Posterior vena cava (tissue), 2 donors: Measurements from ENCODE around the gene SPATA46. TPM values are rescaled to one million over a fixed set of nuclear protein-coding genes. Genes with fewer than 3 reads are reported as not detected.

Source experiments
- DNase-seq: peaks from one replicate; pipeline ENCODE4 v3.0.0-alpha.2; 2020; ENCODE audit warnings: low spot score
- intact Hi-C, 2 donors: fragments of 100-400 bp; cut with DNase I; formaldehyde crosslinking; loops; one replicate each; pipeline versions ENCODE4 v1.14.1 to v1.14.2; 2022 to 2023
- total RNA-seq, 2 donors: library from RNA; stranded (reverse); fragmentation: NEBNext Ultra II Directional; extraction: Animal tissue kit (Norgen Biotek cat#: 25700); gene quantifications; one replicate each; pipeline ENCODE4 v1.2.1, GENCODE V29; 2021
- donor health status: DM: yes; HTN: yes; CAD: no.
- donor health status: DM: yes; HTN: yes; CAD: no.

Gene SPATA46
- total RNA-seq, 2 donors from 2014 or later = not detected

GRCh38 chr1:162381941-162382750, 5.5 kb upstream of the SPATA46 start:
- intact Hi-C loops = loop anchor here in 1 of 2 donors (10.0 kb wide), 1 partner anchor 327 kb away; no protein-coding TSS in a partner anchor
- no peak for DNase-seq

DNA sequence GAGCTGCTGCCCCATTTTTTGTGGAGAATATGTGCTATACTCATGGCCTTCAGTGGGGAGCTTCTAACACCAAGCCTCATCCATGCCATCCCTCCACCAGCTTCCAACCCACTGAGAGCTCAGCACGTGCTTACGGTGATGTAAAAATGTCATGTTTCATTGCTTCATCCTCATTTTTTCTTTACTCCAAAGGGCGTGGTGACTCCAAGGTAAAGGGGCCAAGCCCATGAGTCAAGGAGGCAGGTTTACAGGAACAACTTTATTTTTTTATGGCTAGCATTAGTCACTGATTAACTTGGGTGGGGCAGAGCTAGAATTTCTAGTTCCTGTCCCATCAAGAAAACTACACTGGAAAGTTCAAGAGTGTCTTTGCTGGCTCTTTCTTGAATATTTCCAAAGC, 4.7 kb upstream of the SPATA46 start, which contains the start of gene C1orf226:
Gene C1orf226, plus strand, starts transcription at position 346 of the 400 bp plus-strand sequence. CDS start 174 bp downstream, outside the sequence.
- intact Hi-C loops = loop anchor here in 1 of 2 donors (10.0 kb wide), 1 partner anchor 327 kb away; no protein-coding TSS in a partner anchor
- no peak for DNase-seq

DNA sequence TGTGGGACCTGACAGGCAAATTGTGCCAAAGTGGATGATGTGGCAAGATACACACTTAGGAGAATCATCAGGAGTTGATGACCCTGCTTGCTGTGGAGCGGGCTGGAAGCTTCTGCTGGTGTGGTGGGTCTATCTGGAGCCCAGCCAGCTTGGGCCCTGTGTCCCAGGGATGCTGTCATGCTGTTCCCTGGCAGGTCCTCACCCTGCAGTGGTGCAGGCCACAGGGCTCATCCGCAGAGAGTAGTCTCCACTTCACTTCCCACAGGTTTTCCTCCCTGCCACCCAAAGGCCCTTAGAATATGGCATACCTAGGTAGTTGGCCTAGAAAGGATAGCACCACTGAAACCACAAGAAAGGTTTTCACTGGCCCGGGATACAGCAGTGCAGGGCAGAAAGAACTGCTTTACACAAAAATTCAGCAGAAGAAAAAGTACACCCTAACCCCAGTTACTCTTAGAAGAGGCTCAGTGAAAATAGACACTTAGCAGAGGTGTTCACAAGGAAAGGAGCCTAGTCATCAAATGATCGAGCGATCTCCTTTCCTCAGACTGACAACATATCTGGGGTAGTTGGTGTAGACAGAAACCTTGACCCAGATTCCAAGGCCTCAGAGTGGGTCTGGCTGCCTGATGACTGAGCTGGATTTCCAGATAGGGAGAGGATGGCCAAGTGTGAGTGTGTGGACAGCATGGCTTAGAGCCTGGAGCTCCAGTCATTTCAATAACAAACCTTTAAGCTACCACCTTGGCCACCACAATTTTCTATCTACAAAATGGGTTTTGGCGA, 3.6 kb upstream of the SPATA46 start:
- intact Hi-C loops = loop anchor here in 1 of 2 donors (10.0 kb wide), 1 partner anchor 325 kb away; no protein-coding TSS in a partner anchor
- DNase-seq = no peak

- DNase-seq = no peak
- intact Hi-C loops = no loop called here
Observed at GRCh38 chr1:162375463-162375862, 1.2 kb downstream of the SPATA46 start.

DNA sequence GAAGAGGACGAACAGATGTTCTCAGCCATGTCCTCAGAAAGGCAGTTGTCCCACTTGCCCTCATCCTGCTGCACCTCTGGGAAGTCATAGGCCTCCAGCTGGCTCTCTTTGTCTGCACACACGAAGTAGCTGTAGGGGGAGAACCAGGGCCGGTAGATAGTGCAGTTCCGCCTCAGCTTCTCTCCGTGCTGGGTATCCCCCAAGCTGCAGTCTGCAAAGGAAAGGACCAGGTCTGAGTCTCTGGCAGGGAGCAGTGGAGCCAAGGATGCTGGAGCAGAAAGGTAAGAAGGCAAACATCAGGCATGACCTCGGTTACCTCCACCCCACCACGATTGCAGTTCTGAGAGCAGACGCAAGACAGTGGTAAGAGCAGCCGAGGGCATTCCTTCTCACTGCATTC, 2.2 kb downstream of the SPATA46 start:
- DNase-seq = no peak

GRCh38 chr1:162373541-162374260, 3.0 kb downstream of the SPATA46 start:
- intact Hi-C loops = no loop called here
- no peak for DNase-seq

More for the DNA sequence above, 2.2 kb downstream of the SPATA46 start:
- intact Hi-C loops = no loop called here

GRCh38 chr1:162373072-162373427, 3.6 kb downstream of the SPATA46 start:
- intact Hi-C loops = no loop called here
- no peak for DNase-seq

DNA sequence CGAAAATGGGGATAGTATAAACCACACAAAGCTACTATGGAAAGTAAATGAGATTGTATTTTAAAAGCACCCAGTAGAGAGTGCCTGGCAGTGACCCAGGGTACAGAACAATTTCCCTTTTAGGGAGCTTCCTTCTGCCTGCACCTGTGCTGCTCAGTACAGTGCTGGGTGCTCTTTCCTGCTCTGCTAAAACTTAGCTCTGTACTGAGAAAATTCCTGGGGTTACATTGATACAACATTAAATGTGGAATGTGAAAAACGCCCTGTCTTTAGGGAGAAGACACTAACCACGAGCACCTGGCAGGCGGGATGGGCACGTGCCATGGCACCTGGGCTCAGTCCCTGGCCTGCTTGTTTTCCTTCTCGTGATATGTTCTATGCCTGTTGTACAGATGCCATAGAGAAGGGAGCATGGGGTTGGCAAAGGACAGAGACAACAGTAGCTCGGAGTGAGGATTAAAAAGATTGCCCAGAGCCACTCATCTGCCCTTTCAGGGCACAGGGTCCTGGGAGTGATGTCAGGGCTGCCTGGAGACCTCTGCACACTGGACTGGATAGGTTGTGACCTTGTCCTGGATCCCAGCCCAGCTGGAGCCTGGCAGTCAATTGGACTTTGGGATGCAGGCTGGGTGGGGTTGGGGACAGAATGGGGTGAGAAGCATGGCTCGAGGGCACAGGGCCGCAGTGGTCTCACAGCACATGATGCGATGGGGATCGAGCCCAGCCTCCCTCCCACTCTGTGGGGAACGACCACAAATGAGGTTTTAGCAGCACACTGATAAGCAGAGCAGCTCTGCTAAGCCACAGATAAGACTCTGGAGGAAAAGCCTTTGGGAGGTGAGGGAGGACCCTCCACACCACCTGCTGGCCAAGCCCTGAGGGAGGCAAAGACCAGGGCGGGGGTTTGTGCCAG, 4.2 kb downstream of the SPATA46 start:
- DNase-seq = no peak
- intact Hi-C loops = no loop called here

DNA sequence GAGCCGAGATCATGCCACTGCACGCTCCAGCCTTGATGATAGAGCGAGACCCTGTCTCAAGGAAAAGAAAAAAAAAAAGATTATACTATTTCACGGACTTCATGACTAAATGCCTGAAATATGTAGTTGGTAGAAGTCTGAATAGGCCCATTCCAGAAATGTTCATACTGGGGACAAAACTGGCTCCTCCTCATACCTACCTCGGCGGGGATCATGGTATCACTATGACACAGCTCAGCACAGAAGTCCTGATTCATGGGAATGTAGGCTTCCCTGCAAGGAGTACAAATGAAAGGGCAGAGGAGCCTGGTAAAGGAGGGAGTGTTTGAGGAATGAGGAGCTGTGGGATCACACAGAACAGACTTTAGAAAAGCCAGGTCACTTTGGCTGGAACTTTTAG, 5.0 kb downstream of the SPATA46 start:
- no peak for DNase-seq
- intact Hi-C loops = no loop called here

- no peak for DNase-seq
- intact Hi-C loops = no loop called here
Observed at GRCh38 chr1:162370721-162371120, 5.9 kb downstream of the SPATA46 start.

GRCh38 chr1:162370161-162370560, 6.5 kb downstream of the SPATA46 start:
- intact Hi-C loops = no loop called here
- no peak for DNase-seq

- intact Hi-C loops = no loop called here
- DNase-seq = no peak
Observed at GRCh38 chr1:162369571-162369970, 7.1 kb downstream of the SPATA46 start.

- intact Hi-C loops = no loop called here
- no peak for DNase-seq
Observed at GRCh38 chr1:162368451-162368850, 8.2 kb downstream of the SPATA46 start.

GRCh38 chr1:162367772-162368171, 8.9 kb downstream of the SPATA46 start:
- intact Hi-C loops = no loop called here
- no peak for DNase-seq

GRCh38 chr1:162367073-162367472, 9.6 kb downstream of the SPATA46 start:
- intact Hi-C loops = no loop called here
- DNase-seq = no peak

DNA sequence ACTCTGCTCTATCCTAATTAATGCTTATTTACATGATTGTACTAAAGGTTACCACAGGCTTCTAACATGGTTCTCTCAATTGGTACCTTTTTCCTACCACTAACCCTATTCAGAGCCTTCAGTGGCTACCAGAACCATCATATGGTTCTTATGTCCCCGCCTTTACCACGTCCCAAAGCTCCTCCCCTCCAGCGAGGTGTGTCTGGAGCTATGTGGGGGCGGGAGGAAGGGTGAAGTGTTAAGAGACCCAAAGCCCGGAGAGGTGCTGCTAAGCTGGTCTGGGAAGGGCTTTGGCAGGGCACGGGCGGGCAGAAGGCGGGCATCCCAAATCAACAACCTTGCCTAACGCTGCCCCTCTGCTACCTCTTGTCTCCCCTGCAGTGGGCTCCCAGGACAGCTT, 10.0 kb downstream of the SPATA46 start:
- DNase-seq = no peak
- intact Hi-C loops = no loop called here

- no peak for DNase-seq
Observed at GRCh38 chr1:162366149-162366548, 10.5 kb downstream of the SPATA46 start.

GRCh38 chr1:162365284-162366020, 11.2 kb downstream of the SPATA46 start:
- no peak for DNase-seq
- intact Hi-C loops = no loop called here

More at GRCh38 chr1:162366149-162366548, 10.5 kb downstream of the SPATA46 start:
- intact Hi-C loops = no loop called here
